ENCODE results near the gene CD248. TPM values are rescaled to one million over a fixed set of nuclear protein-coding genes. Genes with fewer than 3 reads are reported as not detected.

CD248 gene
- total RNA-seq, 5 donors from 2014 or later (not counting 1 experiment from before 2014, with no cell fraction given), result 2.5 to 14.7 (median 8.7) TPM

DNA sequence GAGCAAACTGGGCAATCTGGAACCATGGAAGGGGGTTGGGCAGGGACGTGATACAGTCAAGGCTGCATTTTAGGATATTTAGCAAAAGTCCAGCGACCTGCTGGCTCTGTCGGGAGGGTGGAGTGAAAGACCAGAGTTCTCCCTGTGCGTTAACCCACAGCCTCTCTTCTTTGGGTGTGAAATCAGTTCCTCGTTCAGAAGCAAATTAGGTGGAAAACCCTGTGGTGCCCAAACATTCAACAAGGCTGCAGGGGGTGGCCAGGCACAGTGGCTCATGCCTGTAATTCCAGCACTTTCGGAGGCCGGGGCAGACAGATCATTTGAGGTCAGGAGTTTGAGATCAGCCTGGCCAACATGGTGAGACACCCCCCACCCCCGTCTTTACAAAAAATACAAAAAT is 19.2 kb downstream of the CD248 start:
- peaks cover 0 to 33% of the 10 kb centered on the region in 2 experiments for H3K27me3 ChIP-seq (replicated peaks in 1 of 2; ENCODE audit: control insufficient read depth in 2 of 2, extremely low read depth in 1 of 2, insufficient read depth in 2 of 2, low read length in 1 of 2)
- H3K9me3 ChIP-seq, result no peaks in the 10 kb centered on the region
- ATAC-seq (replicated peaks in 1 of 4) (no peak), DNase-seq (no peak)
- no peak overlapping the region for H3K4me3 ChIP-seq (ENCODE audit: control insufficient read depth in 1 of 2, extremely low read depth in 1 of 2, low read length in 1 of 2)
- WGBS (ENCODE audit: insufficient coverage), result 70% methylated on average over 5 of the region's 8 CpGs
- no peaks in the 10 kb centered on the region for H3K36me3 ChIP-seq (ENCODE audit: control insufficient read depth in 2 of 2, extremely low read depth in 1 of 2, insufficient read depth in 1 of 2, low read length in 1 of 2)
- H3K27ac ChIP-seq (ENCODE audit: low read length), result no peak overlapping the region
- Mint-ChIP-seq H3K27ac (no peak overlapping the region), H3K9me3 (no peaks in the 10 kb centered on the region), H3K36me3 (no peaks in the 10 kb centered on the region), H3K4me3 (no peak overlapping the region), H3K4me1 (peaks cover 3 to 4% (median 3%) of the 10 kb centered on the region in 3 donors), H3K27me3 (peaks cover 9 to 14% of the 10 kb centered on the region in 2 donors)
- ChIA-PET CTCF (interaction anchor here in 1 of 2 donors (0.6 to 0.7 kb wide), 2 partner anchors 235 to 372 kb away, joined by 3 read pairs; no protein-coding TSS in a partner anchor), POLR2A (no interaction called here)
- H3K4me1 ChIP-seq (ENCODE audit: control insufficient read depth in 1 of 2, extremely low read depth in 1 of 2, insufficient read depth in 2 of 2, low read length in 2 of 2), result peaks cover 0 to under 1% of the 10 kb centered on the region in 2 experiments

DNA sequence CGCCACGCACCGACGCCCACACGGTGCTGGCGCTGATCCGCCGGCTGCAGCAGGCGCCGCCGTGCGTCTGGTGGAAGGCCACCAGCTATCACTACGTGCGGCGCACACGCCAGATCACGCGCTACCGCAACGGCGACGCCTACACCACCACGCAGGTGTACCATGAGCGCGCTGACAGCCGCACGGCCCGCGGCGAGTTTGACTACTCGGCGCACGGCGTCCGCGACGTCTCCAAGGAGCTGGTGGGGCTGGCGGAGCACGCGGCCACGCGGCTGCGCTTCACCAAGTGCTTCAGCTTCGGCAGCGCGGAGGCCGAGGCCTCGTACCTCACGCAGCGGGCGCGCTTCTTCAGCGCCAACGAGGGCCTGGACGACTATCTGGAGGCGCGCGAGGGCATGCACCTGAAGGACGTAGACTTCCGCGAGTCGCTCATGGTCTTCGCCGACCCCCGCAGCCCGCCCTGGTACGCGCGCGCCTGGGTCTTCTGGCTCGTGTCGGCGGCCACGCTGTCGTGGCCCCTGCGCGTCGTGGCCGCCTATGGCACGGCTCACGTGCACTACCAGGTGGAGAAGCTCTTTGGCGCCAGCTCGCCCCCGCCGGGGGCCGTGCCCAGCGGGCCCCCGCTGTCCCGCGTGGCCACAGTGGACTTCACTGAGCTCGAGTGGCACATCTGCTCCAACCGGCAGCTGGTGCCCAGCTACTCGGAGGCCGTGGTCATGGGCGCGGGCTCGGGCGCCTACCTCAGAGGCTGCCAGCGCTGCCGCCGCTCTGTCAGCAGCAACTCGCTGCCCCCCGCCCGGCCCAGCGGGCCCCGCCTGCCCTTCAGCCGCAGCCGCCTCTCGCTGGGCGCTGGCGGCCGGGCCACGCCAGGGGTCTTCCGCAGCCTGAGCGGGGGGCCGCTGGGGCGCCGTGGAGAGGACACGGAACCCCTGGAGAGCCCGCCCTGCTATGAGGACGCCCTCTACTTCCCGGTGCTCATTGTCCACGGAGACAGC is 21.9 kb downstream of the CD248 start:
- Histone ChIP-seq H3K27me3 (replicated peaks in 1 of 2; ENCODE audit: control insufficient read depth in 2 of 2, extremely low read depth in 1 of 2, insufficient read depth in 2 of 2, low read length in 1 of 2) (peaks cover 0 to 46% of the 10 kb centered on the region in 2 experiments), H3K36me3 (ENCODE audit: control insufficient read depth in 2 of 2, extremely low read depth in 1 of 2, insufficient read depth in 1 of 2, low read length in 1 of 2) (no peaks in the 10 kb centered on the region), H3K4me1 (ENCODE audit: control insufficient read depth in 1 of 2, extremely low read depth in 1 of 2, insufficient read depth in 2 of 2, low read length in 2 of 2) (peaks cover 0 to 19% of the 10 kb centered on the region in 2 experiments), H3K4me3 (ENCODE audit: control insufficient read depth in 1 of 2, extremely low read depth in 1 of 2, low read length in 1 of 2) (no peak overlapping the region), H3K27ac (ENCODE audit: low read length) (no peak overlapping the region), H3K9me3 (no peaks in the 10 kb centered on the region)
- peaks cover 16 to 18% (median 17%) of the 10 kb centered on the region in 3 donors for H3K4me1 Mint-ChIP-seq
- H3K36me3 Mint-ChIP-seq, result no peaks in the 10 kb centered on the region
- POLR2A ChIA-PET, result no interaction called here
- no peak overlapping the region for H3K27ac Mint-ChIP-seq
- no peaks in the 10 kb centered on the region for H3K9me3 Mint-ChIP-seq
- ATAC-seq (replicated peaks in 1 of 4), result no peak
- peaks cover 12 to 21% of the 10 kb centered on the region in 2 donors for H3K27me3 Mint-ChIP-seq
- DNase-seq, result no peak
- WGBS (ENCODE audit: insufficient coverage), result 81% methylated on average over 120 of the region's 123 CpGs
- no peak overlapping the region for H3K4me3 Mint-ChIP-seq
- CTCF ChIA-PET, result no interaction called here

DNA sequence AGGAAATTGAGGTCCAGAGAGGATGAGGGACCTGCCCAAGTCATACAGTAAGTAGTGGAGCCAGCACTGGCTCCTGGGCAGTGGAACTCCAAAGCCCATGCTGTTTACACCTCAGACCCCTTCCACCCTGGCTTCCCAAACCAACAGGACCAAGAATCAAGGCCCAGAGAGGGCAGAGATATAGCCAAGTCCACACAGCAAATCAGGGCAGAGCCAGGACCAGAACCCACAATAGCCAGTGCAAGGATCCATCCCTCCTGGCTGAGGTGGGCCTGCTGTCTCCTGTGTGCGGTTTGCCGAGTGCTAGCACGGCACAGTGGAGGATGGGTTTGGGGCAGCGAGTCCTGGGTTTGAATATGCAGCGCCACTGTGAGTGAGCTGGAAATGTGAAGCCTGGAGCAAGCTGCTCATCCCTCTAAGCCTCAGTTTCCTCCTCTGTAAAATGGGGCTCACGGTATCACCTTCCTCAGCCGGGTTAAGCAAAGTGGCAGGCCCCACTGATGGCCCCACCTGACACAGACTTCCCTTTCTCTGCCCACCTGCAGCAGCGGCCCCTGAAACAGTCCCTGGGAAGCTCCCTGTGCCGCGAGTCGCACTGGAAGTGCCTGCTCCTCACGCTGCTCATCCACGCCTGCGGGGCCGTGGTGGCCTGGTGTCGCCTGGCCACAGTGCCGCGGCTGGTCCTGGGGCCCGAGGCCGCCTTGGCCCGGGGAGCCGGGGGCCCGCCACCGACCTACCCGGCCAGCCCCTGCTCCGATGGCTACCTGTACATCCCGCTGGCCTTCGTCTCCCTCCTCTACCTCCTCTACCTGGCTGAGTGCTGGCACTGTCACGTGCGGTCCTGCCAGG is 22.8 kb downstream of the CD248 start:
- no peak overlapping the region for H3K27ac ChIP-seq (ENCODE audit: low read length)
- ATAC-seq (replicated peaks in 1 of 4) (no peak), DNase-seq (no peak)
- peaks cover 0 to 27% of the 10 kb centered on the region in 2 experiments for H3K4me1 ChIP-seq (ENCODE audit: control insufficient read depth in 1 of 2, extremely low read depth in 1 of 2, insufficient read depth in 2 of 2, low read length in 2 of 2)
- CTCF ChIA-PET, result no interaction called here
- H3K9me3 ChIP-seq, result no peaks in the 10 kb centered on the region
- Mint-ChIP-seq H3K9me3 (no peaks in the 10 kb centered on the region), H3K27me3 (peaks cover 12 to 21% of the 10 kb centered on the region in 2 donors), H3K36me3 (no peaks in the 10 kb centered on the region), H3K4me3 (peak overlapping the region in 2 of 3 donors; percentile 6 to 57), H3K27ac (no peak overlapping the region), H3K4me1 (peaks cover 26 to 27% (median 26%) of the 10 kb centered on the region in 3 donors)
- POLR2A ChIA-PET, result no interaction called here
- H3K4me3 ChIP-seq (ENCODE audit: control insufficient read depth in 1 of 2, extremely low read depth in 1 of 2, low read length in 1 of 2), result no peak overlapping the region
- H3K36me3 ChIP-seq (ENCODE audit: control insufficient read depth in 2 of 2, extremely low read depth in 1 of 2, insufficient read depth in 1 of 2, low read length in 1 of 2), result no peaks in the 10 kb centered on the region
- 80% methylated on average over 24 of the region's 30 CpGs for WGBS (ENCODE audit: insufficient coverage)
- peaks cover 0 to 46% of the 10 kb centered on the region in 2 experiments for H3K27me3 ChIP-seq (replicated peaks in 1 of 2; ENCODE audit: control insufficient read depth in 2 of 2, extremely low read depth in 1 of 2, insufficient read depth in 2 of 2, low read length in 1 of 2)

DNA sequence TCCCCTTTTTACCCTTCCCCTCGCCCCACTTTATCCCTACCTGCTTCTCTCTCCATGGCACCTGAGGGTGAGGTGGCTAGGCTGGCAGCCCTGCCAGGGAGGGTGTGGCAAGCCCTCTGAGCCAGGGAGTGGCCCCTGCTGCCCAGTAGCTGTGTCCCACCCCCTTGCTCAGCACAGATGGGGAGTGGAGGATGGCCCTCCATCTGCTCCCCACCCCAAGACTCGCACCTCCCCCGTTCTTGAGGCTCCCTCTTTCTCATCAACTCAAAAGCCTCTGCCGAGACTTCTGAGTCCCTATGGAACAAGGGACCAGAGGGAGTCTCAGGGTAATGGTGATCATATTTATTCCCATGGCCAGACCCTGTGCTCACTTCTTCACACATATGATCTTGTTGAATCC is 23.5 kb downstream of the CD248 start:
- Histone ChIP-seq H3K9me3 (no peaks in the 10 kb centered on the region), H3K4me1 (ENCODE audit: control insufficient read depth in 1 of 2, extremely low read depth in 1 of 2, insufficient read depth in 2 of 2, low read length in 2 of 2) (peaks cover 1 to 30% of the 10 kb centered on the region in 2 experiments), H3K36me3 (ENCODE audit: control insufficient read depth in 2 of 2, extremely low read depth in 1 of 2, insufficient read depth in 1 of 2, low read length in 1 of 2) (no peaks in the 10 kb centered on the region), H3K27ac (ENCODE audit: low read length) (no peak overlapping the region), H3K4me3 (ENCODE audit: control insufficient read depth in 1 of 2, extremely low read depth in 1 of 2, low read length in 1 of 2) (no peak overlapping the region), H3K27me3 (replicated peaks in 1 of 2; ENCODE audit: control insufficient read depth in 2 of 2, extremely low read depth in 1 of 2, insufficient read depth in 2 of 2, low read length in 1 of 2) (peaks cover 0 to 46% of the 10 kb centered on the region in 2 experiments)
- WGBS (ENCODE audit: insufficient coverage), result no CpG with 5 or more reads among the region's 4 CpGs
- DNase-seq (no peak), ATAC-seq (replicated peaks in 1 of 4) (no peak)
- CTCF ChIA-PET, result no interaction called here
- peak overlapping the region in 2 of 3 donors; percentile 9 to 57 for H3K4me3 Mint-ChIP-seq
- peaks cover 12 to 21% of the 10 kb centered on the region in 2 donors for H3K27me3 Mint-ChIP-seq
- H3K36me3 Mint-ChIP-seq, result no peaks in the 10 kb centered on the region
- no peaks in the 10 kb centered on the region for H3K9me3 Mint-ChIP-seq
- POLR2A ChIA-PET, result no interaction called here
- H3K27ac Mint-ChIP-seq, result no peak overlapping the region
- peaks cover 28% of the 10 kb centered on the region in 3 donors for H3K4me1 Mint-ChIP-seq

DNA sequence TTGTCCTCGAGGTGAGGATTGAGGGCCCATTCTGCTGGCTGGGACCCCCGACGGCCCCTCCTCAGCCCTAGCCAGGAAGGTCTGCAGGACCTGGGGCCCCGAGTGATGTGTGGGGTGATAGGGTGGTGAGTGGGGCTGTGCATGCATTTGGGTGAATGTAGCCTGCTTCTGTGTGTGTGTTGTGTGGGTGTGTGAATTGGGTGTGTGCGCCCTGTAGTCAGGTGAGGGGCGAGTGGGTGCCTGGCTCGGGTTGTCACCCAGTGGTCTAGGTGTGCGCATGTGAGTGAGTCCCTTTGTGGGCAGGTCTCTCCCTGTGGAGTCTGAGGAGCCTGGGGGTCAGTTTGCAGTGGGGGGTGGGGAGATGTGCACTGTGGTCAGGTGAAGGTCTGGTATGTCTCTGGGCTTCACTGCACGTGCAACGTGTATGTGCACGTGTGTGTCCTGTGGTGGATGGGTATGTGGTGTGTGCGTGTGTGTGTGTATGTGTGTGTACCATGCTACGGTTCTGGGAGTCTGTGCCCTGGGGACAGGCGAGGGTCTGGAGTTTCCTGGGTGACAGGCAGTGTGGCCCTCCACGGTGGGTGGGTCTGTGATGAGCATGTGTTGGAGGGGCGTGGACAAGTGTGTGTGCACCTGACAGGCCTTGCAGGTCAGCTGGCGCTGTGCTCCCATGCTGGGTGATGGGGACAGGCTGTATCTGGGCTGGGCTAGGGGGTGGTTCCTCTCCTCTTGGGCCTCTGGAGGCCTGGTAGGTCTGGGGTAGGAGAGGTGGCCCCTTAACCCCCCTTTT is 24.1 kb downstream of the CD248 start:
- Mint-ChIP-seq H3K27ac (peak overlapping the region in 1 of 2 donors; percentile 31), H3K4me3 (peak overlapping the region; percentile 49 to 66 (median 57)), H3K4me1 (peaks cover 28 to 33% (median 29%) of the 10 kb centered on the region in 3 donors), H3K36me3 (no peaks in the 10 kb centered on the region), H3K9me3 (no peaks in the 10 kb centered on the region), H3K27me3 (peaks cover 12 to 21% of the 10 kb centered on the region in 2 donors)
- Histone ChIP-seq H3K4me3 (ENCODE audit: control insufficient read depth in 1 of 2, extremely low read depth in 1 of 2, low read length in 1 of 2) (peak overlapping the region in 1 of 2 donors; percentile 30), H3K4me1 (ENCODE audit: control insufficient read depth in 1 of 2, extremely low read depth in 1 of 2, insufficient read depth in 2 of 2, low read length in 2 of 2) (peaks cover 4 to 36% of the 10 kb centered on the region in 2 experiments), H3K27ac (ENCODE audit: low read length) (no peak overlapping the region), H3K27me3 (replicated peaks in 1 of 2; ENCODE audit: control insufficient read depth in 2 of 2, extremely low read depth in 1 of 2, insufficient read depth in 2 of 2, low read length in 1 of 2) (peaks cover 0 to 46% of the 10 kb centered on the region in 2 experiments), H3K9me3 (no peaks in the 10 kb centered on the region), H3K36me3 (ENCODE audit: control insufficient read depth in 2 of 2, extremely low read depth in 1 of 2, insufficient read depth in 1 of 2, low read length in 1 of 2) (no peaks in the 10 kb centered on the region)
- DNase-seq (no peak), ATAC-seq (replicated peaks in 1 of 4) (no peak)
- 45% methylated on average over 17 of the region's 17 CpGs for WGBS (ENCODE audit: insufficient coverage)
- CTCF ChIA-PET, result no interaction called here
- POLR2A ChIA-PET, result no interaction called here

All from T-cell (primary cell).